HG02610 (cell line): ENCODE measurements around the gene HDAC6.
"Not testable (repeated sequence)": the region's sequence is repeated elsewhere in the genome, so short reads cannot be mapped to it uniquely, and the experiment has no call there.

ENCODE experiments used
- ATAC-seq: cut with Tn5 transposase; IDR thresholded peaks from one replicate; pipeline ENCODE4 v1.9.1; 2021; ENCODE audit warnings: mild to moderate bottlenecking, moderate library complexity; ENCODE audit not compliant: unreplicated experiment

HDAC6 gene

DNA sequence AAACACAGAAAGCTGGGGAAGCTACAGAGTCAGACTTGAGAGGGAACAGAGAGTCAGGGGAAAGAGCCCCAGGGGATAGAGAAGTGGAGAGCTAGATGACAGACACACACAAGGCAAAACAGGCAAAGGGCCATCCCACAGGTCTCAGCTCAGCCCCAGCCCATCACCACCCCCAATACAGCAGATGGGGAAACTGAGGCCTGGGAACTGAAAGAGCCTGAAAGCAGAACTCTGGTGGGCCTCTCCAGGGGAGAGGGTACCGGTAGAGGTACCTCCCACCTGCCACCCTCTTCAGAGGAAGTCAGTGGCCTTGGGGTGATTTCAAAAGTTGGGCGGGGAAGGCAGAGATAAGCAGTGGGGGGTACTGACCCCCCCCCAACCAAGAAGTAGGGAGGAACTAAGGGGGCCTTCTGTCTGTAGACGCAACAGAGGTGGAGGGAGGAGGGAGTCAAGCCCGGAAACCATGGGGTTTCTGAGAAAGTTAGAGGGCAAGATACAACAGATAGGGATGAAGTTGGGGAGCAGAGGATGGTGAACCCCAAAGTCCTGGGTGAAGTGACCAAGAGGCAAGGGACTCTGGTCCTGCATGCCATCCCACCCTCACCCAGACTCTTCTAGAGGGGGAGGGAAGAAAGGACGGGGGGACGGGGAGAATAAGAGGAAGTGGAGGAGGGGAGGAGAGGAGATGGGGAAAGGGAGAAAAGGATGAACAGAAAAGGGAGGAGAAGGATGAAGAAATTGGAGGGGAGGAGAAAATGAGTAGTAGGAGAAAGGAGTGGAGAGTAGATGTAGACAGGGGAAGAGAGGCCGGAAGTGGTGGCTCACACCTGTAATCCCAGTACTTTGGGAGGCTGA lies 12.3 kb upstream of the HDAC6 start:
- no peak for ATAC-seq

DNA sequence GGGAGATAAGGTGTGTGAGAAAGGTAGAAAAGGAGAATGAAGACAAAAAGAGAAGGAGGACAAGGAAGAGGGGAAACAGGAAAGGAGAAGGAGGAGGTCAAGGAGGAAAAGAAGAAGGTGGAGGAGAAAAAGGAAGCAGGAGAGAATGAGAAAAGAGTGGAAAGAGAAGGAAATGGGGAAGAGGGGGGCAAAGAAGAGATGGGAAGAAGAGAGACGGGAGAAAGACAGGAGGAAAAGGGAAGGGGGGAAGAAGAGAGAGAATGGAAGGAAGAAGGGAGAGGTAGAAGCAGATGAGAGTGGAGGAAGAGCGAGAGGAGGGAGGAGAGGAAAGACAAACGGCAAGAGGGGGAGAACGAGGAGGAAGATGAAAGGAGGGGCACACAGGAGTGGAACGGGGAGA lies 11.4 kb upstream of the HDAC6 start:
- ATAC-seq = no peak

DNA sequence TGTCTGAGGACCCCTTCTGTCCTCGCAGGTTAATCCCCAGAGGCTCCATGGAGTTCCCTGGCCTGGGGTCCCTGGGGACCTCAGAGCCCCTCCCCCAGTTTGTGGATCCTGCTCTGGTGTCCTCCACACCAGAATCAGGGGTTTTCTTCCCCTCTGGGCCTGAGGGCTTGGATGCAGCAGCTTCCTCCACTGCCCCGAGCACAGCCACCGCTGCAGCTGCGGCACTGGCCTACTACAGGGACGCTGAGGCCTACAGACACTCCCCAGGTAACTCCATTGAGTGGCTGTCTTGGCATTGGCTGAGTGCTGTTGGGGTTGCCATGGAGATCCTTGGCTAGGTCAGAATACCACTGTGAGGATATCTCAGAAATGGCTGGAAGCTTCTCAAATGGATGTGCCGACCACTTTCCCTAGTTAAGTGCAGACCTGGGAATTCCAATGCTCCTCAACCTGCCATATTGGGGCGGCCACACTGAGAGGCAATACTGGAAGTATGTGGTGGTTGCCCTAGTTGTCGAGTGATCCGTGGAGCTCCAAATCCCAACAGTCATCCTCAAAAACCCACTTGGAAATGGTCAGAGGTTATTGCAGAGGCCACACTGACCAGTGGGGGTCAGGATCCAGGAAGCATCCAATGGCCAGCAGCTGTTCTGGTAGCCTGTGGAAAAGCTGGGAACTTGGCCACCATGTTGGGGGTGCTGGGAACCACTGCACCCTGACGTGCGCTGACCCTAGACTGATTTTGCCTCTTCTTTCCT lies 10.6 kb upstream of the HDAC6 start:
- ATAC-seq = no peak

DNA sequence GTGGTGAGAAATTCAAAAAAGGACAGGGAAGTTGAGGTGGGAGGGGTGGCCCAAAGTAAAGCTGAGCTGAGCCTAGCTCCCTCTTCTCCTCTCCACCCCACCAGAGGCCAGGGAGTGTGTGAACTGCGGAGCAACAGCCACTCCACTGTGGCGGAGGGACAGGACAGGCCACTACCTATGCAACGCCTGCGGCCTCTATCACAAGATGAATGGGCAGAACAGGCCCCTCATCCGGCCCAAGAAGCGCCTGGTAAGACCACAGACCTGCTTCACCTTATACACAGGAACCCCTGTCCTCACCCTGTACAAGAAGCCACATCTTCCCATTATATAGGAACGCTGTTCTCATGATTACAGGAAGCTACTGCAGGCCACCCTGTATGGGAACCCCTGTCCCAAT lies 9.6 kb upstream of the HDAC6 start:
- ATAC-seq = no peak

DNA sequence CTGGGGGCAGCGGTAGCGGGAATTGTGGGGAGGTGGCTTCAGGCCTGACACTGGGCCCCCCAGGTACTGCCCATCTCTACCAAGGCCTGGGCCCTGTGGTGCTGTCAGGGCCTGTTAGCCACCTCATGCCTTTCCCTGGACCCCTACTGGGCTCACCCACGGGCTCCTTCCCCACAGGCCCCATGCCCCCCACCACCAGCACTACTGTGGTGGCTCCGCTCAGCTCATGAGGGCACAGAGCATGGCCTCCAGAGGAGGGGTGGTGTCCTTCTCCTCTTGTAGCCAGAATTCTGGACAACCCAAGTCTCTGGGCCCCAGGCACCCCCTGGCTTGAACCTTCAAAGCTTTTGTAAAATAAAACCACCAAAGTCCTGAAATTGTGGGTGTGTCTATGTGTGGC lies 7.9 kb upstream of the HDAC6 start:
- ATAC-seq = no peak

DNA sequence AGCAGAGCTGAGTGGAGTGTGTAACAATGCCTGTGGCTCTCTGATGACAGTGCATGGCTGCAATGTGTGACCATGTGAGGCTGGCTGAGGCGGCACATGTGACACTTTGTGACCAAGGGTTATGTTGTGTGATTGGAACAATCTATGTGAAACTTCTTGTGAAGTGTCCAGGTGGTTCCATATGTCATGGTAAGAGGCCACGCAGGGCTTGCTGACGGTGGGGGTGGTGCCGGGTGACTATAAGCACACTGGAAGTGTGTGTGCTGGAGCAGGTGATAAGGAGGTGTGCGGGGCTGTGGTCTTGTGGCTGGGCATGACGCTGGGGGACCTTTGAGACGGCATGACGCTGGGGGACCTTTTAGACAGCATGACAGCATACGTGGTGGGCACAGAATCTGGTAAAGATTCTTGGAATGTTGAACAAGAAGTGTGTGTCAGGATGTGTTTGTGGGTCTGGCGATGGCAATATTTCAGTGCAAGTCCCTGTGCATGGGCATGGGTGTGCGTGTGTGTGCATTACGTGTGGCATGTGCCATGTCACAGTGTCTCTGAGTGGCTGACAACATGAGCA lies 7.4 kb upstream of the HDAC6 start:
- ATAC-seq = no peak

DNA sequence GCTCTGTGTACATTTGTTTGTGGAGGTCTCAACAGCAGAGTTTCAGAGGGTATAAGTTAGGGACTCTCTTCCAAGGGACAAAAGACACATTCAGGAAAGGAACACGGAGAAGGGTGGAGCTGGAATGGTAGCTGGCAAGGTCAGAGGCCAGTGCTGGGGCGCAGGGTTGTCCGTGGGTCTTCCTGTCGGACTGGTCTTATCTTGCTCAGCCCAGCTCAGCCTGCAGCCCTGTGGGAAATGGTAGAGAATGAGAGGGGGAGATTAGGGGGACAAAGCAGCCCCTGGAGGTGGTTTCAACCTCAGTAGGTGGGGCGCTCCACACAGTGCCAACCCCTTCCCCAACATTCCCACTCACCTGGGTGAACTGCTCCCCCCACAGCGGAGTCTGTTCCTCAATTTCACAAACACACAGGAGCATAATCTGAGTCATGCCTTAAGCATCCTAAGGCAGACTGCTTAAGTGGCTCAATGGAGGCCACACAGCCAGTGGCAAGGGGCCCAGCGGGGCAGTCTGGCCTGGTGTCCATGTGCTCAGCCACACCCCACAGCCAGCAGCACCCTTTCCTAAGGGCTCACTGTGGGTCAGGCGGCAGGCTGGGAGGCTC lies 6.9 kb upstream of the HDAC6 start:
- ATAC-seq = no peak

DNA sequence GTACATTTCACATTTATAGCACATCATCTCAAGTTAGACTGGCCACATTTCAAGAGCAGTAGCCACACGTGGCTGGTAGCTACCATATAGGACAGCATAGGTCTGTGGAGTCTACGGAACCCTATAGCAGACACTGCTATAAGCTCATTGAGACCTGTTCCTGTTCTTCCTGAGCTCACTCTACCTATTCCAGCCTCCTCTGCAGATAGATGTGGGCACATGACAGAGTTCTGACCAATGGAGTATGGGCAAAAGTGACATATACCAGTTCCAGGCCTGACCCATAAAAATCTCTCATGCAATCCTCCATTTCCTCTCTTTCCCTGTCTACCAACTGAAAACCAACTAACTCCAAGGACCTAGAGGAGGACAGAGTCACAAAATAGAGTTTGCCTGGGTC lies 3.5 kb upstream of the HDAC6 start:
- ATAC-seq = no peak

DNA sequence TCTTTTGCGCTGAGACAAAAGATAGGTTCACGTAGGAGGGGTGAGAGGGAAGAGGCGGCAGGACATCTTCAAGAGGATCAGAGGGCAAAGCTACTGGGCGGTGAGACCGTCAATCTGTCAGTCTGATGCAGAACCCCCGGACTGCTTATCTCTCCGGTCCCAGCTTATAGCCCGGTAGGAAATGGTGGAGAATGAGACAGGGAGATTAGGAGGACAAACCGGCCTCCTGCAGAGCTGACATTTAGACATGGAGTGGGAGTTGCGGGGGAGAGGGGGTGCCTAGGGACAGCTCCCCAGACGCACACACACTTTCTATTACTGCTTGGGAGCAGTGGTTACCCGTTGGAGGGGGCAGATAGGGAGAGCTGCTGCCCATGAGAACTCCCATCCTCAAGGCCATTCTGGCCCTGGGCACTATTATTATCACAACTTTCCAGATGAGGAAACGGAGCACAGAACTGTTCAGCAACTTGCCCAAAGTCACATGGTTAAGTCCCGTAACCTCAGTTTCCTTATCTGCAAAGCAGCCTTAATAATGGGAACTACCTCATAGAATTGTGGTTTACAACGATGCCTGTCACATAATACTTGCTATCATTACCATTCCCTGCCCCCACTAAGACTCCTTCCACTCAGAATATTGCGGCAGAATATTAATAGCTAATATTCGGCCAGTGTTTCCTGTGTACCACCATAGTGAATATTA lies 1.1 kb upstream of the HDAC6 start:
- ATAC-seq = no peak

DNA sequence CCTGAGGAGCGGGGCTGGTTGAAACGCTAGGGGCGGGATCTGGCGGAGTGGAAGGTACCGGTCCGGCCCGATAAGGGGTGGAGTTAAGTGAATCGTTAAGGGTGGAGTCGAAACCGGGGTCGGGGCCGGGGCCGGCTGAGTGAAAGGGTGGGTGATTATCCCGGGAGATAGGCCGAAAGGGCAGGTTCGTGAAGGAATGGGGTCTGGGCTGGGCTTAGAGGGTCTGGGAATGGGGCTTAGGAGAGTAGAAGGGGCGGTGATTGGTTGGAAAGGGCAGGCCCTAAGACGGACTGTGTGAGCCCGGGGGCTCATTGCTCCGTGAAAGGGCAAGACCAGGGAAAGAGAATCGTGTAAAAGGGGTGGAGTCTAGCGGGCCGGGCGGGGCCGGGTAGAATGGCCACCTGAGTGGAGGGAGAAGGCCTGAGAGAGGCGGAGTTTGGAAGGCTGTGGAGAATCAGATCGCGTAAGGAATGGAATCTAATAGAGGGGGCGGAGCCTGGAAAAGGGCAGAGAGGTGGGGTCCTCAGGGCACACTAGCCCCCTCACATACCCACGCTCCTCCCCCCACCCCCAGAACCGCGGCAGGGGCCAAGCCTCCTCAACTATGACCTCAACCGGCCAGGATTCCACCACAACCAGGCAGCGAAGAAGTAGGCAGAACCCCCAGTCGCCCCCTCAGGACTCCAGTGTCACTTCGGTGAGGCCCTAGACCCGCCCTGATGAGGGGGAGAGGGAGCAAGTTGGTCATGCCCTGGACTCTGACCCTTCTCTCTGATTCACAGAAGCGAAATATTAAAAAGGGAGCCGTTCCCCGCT lies 430 bp downstream of the HDAC6 start:
- ATAC-seq = peak; percentile 41

DNA sequence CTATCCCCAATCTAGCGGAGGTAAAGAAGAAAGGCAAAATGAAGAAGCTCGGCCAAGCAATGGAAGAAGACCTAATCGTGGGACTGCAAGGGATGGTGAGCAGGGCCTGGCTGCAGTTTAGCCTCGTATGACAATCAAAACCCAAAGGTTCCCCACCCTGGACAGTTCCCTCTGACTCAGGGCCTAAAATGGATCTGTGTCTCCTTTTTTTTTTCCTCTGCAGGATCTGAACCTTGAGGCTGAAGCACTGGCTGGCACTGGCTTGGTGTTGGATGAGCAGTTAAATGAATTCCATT lies 986 bp downstream of the HDAC6 start:
- ATAC-seq = no peak

DNA sequence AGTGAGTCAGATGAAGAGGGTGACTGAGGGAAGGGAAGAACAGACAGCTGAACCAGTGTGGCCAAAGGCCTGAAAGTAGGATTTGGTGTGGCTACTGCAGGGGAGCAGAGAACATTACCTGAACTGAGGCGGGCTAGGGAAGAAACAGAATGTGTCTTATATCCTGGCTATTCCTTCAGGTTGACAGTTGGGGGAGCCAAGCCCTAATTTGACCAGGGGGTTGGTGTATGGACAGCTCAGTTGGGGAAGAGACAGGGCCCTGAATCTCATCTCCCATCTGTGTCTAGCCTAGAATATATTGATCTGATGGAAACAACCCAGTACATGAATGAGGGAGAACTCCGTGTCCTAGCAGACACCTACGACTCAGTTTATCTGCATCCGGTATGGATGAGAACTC lies 4.2 kb downstream of the HDAC6 start:
- ATAC-seq = no peak

DNA sequence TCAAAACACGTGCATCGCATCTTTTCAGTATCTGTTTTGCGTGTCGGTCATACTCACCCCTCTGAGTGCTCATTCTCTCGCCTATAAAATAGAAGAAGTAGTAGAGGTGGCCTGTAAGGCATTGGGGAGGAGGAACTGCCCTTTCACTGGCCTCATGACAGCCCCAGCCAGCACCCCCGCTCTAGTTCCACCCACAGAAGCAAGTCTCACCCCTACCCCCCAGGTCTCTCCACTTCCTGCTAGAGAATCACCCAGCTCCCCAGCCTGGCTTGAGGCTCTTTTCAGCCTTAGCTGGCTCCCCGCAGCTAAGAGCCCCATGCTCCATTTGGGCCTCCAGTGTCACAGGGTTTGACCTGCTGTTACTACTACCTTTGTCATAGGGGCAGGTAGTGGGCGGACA lies 11.8 kb downstream of the HDAC6 start:
- ATAC-seq = no peak

DNA sequence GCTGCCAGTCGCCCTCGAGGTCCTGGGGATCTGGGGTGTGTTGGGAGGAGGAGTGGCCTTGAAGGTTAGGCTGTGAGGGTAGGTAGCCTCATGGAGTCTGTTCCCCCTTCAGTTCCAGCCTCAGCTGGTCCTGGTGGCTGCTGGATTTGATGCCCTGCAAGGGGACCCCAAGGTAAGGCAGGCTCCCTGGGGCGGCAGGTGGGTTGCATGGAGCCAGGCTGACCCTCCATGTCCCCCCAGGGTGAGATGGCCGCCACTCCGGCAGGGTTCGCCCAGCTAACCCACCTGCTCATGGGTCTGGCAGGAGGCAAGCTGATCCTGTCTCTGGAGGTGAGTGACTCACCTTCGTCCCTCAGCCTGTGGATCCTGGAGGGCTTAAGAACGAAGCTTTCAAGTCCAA lies 12.9 kb downstream of the HDAC6 start:
- ATAC-seq = no peak

DNA sequence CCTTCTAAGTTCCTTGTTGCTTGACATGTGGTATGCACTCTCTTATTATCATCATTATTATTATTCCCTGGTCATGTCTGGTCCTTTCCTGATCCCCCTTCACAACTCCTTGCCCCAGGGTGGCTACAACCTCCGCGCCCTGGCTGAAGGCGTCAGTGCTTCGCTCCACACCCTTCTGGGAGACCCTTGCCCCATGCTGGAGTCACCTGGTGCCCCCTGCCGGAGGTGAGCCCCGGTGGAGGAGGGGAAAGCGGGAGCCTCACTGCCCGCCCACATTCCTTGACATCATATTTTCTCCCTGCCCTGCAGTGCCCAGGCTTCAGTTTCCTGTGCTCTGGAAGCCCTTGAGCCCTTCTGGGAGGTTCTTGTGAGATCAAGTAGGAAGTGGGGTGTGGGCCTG lies 13.4 kb downstream of the HDAC6 start:
- ATAC-seq = no peak

DNA sequence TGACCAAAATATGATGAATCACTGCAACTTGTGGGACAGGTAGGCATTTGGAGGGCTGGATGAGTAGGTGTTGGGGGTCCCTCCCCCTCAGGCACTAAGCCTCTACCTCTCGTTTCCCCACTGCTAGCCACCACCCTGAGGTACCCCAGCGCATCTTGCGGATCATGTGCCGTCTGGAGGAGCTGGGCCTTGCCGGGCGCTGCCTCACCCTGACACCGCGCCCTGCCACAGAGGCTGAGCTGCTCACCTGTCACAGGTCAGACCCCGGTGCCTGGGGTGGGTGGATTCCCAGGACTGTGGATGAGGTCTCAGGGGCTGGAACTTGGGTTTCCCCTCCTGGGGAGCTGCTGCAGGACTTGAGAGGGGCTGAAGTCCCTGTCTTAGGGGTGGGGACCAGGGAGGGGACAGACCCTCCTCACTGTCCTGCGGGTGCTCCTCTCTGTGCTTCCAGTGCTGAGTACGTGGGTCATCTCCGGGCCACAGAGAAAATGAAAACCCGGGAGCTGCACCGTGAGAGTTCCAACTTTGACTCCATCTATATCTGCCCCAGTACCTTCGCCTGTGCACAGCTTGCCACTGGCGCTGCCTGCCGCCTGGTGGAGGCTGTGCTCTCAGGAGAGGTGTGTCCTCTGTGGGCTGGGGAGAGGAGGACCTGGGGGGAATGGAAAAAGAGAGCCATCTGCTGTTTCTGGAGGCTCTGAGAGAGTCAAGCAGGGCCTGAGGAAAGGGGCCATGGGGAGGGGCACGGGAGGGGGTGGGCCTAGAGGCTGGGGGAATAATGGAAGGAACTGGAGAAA lies 14.3 kb downstream of the HDAC6 start:
- ATAC-seq = no peak

DNA sequence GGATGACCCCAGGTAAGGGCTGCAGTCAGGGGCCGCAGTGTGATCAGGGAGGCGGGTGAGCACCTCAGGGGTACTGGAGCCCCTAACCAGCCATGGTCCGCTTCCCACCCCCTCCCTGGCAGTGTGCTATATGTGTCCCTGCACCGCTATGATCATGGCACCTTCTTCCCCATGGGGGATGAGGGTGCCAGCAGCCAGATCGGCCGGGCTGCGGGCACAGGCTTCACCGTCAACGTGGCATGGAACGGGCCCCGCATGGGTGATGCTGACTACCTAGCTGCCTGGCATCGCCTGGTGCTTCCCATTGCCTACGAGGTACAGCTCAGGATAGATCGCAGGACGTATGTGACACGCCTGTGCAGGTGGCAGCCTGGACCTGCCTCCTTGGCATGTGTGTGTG lies 16.2 kb downstream of the HDAC6 start:
- no peak for ATAC-seq

DNA sequence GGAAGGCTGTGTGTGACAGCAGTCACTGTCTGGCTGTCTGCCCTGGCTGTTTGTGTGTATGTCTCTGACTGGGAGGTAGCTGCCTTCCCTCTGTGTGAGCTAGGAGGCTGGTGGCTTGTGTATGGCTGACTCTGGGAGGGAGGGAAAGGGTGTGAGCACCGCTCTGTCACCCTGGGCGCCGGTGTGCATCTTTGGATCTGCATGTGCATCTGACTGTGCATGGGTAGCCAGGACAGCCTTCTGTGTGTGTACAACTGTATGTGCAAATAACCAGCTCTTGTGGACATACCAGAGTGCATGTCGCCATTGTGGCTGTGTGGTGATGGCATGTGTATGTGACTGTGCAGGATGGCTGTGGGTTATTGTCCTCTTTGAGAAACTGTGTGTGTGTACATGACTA lies 17.0 kb downstream of the HDAC6 start:
- no peak for ATAC-seq

DNA sequence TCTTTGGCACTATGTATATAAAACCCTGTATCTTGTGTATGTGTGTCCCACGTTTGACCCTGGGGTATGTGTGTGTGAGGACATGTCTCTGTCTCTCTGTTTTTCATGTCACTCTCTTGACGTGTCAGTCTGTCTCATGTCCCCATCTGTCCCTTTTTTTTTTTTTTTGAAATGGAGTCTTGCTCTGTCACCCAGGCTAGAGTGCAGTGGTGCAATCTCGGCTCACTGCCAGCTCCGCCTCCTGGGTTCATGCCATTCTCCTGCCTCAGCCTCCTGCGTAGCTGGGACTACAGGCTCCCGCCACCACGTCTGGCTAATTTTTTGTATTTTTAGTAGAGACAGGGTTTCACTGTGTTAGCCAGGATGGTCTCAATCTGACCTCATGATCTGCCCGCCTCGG lies 17.5 kb downstream of the HDAC6 start:
- not testable (repeated sequence) for ATAC-seq

DNA sequence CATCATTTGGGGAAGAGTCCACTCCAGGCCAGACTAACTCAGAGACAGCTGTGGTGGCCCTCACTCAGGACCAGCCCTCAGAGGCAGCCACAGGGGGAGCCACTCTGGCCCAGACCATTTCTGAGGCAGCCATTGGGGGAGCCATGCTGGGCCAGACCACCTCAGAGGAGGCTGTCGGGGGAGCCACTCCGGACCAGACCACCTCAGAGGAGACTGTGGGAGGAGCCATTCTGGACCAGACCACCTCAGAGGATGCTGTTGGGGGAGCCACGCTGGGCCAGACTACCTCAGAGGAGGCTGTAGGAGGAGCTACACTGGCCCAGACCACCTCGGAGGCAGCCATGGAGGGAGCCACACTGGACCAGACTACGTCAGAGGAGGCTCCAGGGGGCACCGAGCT lies 21.2 kb downstream of the HDAC6 start:
- no peak for ATAC-seq
